DLD1 (cell line): ENCODE data around the gene LOXL3.

Source experiments
- in situ Hi-C: cut with HindIII; loops from 2 replicates; pipeline ENCODE4 v1.10.0; 2017; ENCODE audit warnings: low sequenced_read_pairs

The LOXL3 gene

DNA sequence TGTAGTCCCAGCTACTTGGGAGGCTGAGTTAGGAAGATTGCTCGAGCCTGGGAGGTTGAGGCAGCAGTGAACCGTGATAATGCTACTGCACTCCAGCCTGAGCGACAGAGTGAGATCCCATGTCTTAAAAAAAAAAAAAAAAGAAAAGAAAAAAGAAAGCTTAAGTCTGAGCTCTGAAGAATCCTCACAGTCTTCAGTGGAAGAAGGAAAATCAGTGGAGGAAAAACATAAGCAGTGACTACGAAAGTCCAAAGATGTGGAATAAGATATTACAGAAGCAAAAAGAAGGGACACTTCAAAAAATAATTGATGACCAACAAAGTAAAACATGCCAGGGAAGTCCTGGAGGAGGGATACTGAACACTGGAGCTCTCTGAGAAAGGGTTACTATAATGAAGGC, 43.5 kb downstream of the LOXL3 start:
- in situ Hi-C loops: no loop called here

DNA sequence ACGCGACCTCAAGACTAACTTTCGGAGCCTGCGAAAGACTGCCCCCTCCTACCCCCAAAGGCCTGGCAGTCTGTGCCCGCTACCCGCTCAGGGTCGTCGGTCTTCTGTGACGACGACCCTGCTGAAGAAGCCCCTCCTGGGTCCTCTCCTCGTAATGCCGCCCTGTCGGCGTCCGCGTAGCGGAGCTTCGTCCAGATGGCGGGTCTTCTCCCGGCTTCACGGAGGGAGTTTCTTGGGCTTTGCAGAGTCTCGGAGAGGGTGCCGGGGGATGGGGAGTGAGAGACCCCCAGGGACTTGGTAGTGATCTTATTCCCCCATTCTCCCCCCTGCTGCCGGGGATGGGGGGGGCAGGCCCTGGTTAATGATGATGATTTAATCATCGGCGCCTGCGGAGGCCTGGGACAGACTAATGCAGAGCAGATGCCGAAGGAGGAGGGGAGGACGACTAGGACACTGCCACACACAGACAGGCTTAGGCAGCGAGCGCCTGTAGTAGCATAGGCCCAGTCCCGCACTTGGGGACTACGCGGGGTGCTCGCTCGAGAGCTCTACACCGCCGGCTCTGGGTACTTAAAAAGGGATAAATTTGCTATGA, 45.7 kb downstream of the LOXL3 start:
- in situ Hi-C loops: no loop called here

- in situ Hi-C loops: no loop called here
Observed at GRCh38 chr2:74507145-74507925, 46.4 kb downstream of the LOXL3 start, which contains the start of gene PCGF1. Gene PCGF1 (minus strand): TSS chr2:74507695. CDS start chr2:74507668, 27 bp downstream.

DNA sequence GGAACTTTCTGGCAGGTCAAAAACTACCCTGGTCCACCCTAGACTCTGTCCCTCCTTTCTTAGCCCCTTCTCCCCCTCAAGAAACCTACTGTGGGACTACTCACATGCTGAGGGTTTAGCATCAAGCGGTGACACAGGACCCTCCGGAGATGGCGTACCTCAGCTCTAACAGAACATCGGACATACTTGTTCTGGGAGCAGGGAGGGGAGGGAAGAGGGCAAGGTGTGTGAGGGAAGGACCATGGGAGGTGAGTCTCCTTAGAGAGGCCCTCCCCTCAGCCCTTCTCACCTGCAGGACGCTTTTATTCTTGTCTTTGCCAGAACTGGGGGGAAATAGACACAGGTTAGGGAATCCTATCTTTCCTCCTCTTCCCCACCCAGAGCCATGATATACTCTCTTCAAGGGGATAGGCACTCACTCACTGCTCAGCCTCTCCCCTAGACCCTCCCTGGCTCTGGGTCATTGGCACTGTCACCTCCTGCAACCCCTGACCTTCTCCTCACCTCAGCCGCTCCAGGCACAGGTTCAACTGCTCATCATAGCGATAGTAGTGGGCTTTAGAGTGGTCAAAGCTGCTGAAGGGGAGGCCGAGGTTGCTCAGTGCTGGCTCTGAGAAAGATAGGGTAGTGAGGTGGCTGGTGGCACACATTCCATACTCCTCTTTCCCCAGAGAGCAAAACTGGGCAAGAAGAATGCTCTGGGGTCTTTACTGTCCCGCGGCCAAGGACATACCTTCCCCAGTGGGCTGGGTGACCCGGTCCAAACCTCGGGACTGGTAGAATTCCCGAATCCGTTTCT, 48.1 kb downstream of the LOXL3 start:
- in situ Hi-C loops: no loop called here

DNA sequence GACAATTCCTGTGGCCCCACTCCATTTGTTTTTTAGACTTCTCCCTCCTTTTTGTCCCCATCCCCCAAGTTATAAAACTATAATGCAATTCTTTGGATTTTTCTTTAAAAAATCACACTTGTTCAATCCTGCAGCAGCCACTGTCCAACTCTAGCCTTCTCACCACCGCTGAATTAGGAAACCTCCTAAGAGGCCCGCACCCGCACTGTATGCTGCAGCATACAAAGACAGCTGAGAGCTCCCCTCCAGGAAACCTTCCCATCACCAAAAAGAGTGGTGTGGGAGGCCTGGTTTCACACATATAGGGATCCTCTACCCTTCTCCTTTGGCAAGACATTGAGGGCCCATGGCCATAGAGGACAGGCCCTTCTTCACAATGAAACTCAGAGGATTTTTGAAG, 49.2 kb downstream of the LOXL3 start:
- in situ Hi-C loops: no loop called here

- in situ Hi-C loops: no loop called here
Observed at GRCh38 chr2:74503506-74504475, 50.0 kb downstream of the LOXL3 start.

- in situ Hi-C loops: no loop called here
Observed at GRCh38 chr2:74502720-74503505, 50.8 kb downstream of the LOXL3 start.

DNA sequence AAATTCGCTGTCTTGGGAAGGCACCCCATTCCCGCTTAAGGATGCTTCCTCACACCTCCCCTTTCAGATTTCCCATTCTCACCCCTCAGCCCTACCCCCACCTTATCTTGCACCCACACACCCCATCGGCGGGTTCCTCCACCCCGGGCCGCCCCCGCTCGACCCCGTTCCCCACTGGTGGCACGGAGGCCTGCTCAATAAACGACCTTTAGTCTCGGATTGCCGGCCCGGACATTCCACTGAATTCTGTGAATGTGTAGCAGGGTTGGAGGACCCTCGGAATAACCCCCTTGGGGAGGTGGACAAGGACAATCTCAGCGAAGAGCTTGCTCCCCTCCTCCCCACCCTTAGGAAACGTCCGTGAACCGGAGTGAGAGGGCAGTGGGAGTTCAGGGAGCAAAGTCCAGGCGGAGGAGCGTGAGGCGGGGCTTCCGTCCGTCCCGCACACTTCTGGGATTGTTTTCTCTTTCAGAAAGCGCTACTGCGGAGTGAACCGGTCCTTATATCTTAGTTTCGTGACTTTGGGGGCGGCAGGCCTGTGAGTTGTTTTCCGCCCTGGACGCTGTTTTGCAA, 51.5 kb downstream of the LOXL3 start:
- in situ Hi-C loops: no loop called here

DNA sequence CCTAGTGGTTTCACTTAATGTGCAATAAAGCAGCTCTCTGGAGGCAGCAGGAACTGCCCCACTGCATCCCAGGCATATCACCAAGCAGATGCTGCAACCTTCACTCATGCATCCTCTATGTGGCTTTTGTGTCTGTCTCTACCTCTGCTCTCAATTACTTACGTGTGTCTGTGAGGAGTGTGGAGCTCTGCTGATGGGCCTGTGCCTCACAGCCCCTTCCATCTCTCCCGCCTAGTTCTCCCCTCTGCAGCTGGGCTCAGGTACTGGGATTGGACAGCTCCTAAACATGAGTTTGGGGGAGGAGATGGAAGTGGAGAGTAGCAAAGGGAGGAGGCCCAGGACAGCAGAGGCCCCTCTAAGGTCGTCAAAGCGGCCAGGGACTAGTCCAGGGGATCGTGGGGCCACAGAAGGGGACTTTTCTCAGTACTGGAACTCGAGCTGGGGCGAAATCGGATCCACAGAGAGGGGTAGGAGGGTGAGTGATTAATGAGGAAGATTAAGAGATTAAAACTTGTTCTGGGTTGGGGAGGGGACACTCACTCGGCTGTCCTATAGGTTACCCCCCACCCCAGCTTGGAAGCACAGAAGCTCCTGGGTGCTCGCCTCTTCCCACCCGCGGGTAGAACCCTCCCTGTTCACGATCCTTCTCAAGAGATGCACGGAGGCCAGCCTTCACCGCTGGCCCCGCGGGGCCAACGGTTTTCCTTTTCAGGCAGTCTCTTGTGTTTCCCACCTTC, 52.2 kb downstream of the LOXL3 start:
- in situ Hi-C loops: no loop called here

DNA sequence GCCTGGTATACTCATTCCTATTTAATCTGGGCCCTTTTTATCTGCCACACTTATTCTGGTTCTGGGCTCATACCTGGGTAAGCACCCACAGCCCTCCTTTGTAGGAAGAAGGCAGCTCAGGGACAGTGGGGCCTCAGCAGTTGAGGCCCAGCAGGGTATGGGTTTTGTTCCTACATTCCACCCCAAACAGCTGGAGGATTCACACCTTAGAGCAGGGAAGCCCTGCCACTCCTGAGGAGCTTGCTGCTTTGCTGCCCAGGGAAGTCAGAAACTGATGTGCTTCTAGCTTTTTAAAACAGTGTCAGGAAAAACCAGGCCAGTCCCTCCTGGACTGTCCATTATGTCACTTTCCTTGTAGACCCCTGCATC, 53.2 kb downstream of the LOXL3 start:
- in situ Hi-C loops: no loop called here

- in situ Hi-C loops: no loop called here
Observed at GRCh38 chr2:74499940-74500577, 53.7 kb downstream of the LOXL3 start.

DNA sequence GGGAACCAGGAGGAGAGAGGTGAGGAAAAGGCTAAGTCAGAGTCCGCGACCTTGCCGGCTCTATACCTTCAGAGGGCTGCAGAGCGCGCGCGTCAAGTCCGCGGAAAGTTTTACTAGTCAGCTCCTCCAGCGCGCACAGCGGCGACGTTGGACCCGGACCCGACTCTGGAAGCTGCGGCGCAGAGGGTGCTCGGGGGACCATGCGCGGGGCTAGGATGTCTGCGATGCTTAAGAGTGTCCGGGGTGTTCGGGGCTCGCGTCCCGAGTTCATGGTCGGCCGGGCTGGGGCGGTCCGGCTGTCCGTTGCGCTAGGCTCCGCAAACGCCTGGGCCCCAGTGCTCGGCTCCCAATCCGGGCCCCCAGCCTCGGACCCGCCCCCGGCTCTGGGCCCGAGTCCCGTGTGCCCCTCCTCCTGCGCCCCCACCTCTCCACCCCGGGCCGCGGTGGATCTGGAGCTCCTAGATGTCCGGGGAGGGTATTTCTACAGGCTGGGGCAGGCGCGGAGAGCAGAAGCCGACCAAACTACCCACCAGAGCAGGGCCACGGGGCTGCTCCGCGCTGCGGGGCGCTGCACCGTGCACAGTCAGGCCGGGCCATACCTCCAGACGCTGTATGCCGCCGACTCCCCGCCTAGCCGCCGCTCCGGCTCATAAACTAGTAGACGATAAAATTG, 54.3 kb downstream of the LOXL3 start, which contains the start of gene LBX2:
Gene LBX2, minus strand, starts transcription at position 337 of the 673 bp plus-strand sequence. Its CDS starts 66 bp downstream, at position 271.
- in situ Hi-C loops: no loop called here

DNA sequence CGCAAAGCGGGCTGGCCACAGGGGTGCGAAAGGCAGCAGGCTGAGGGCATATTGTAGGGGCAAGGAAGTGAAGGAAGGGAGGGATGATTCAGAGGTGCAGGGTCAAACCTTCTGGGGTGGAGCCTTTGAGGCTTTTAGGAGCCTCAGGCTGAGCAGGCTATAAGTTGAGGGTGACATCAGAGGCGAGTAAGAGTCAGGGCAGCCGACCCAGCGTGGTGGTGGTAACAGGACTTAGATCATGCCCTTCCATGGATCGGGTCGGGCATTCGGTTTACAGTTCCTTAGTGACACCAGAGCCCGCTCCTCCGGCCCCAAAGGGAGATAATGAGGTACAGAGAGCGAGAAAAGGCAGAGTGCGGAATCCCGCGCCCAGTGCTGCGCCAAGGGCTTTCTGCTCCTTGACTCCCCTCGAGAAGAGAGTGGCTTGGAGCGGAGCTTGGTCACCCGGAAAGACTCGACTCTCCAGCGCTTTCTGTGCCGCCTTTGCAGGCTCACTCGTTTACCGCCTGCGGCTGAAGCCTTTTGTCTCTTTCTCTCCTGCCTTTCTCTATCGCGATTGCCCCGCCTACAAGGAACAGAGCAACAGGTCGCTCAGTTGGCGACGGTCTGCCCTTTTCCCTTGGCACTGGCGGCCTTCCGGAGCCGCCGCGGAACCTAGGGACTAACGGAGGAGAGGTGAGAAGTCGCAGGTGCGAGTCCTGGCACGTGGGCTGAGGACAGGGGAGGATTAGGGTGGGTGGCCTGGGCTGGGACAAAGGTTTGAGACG, 55.1 kb downstream of the LOXL3 start:
- in situ Hi-C loops: no loop called here

DNA sequence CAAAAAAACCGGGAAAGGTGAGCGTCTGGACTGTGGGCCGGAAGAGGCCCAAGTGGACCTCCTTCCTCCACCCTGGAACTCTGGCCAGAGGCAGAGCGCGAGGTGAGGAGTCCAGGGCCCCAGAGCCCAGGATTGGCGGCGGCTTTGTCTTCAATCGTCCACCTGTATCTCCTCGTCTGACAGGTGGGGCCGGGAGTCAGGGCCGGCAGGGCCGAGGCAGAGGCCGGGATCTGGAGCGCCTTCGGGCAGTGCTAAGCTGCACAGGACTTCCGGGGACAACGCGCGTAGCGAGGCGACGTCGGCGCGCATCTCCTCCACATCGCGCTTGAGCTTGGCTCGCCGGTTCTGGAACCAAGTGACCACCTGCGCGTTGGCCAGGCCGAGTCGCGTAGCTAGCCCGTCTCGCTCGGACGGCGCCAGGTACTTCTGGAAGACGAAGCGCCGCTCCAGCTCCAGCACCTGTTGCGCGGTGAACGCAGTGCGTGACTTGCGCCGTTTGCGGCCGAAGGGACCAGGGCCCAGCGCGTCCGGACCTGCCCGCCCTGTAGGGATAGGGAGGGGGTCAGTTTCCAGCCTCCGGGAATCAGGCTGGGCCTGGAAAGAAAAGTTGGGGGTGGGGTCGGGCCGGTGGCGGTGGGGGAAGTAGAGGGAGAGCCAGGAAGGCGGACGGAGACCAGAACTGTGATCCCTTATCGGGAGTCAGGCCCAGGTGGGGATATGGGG, 55.8 kb downstream of the LOXL3 start:
- in situ Hi-C loops: no loop called here

DNA sequence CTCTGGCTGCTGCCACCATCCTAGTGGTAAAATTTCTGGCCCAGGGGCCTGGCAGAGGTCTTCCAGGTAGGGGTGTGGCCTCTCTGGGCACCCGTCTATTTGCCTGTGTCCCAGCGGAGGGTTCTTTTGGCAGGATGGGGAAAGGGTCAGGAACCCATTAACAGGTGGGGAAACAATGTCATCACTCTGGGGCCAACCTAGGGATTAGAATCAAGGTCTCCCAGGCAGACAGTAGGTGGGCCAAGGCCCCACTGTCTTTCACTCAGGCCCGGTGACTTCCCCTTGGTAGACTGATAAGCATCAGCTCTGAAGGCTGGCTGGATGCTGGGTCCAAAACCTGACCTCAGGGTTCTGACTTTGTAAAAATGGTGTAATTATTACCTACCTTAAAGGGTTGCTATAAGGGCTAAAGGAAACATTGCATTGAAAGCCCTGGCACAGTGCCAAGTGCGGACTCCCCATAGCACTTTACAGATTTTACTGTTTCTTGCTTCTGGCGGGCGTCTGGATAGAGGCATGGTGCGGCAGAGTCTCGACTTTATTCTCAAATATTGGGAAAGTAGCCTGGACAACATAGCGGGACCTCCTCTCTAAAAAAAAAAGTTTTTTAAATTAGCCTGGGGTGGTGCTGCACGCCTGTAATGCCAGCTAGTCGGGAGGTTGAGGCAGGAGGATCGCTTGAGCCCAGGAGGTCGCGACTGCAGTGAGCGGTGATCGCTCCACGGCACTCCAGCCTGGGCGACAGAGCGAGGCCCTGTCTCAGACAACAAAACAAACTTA, 56.6 kb downstream of the LOXL3 start:
- in situ Hi-C loops: no loop called here

DNA sequence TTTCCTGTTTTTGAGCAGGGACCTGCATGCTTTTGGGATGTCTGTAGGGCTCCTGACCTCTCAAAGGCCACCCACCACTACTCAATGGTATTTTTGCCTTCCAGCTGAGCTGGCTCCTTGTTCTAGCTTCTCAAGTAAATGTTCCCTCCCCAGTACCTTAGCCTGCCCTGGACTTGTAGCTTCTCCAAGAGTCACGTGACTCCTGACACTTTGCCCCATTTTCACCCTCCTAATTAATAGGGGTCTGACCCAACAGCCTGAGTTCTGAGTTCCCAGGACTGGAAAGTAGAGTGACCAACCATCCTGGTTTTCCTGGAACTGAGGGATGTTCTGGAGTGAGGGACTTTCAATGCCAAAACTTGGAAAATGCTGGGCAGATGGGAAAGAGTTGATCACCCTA, 58.3 kb downstream of the LOXL3 start:
- in situ Hi-C loops: no loop called here
